Liver (tissue), 9 donors: ENCODE results near the gene RBM14. TPM values are rescaled to one million over a fixed set of nuclear protein-coding genes. Genes with fewer than 3 reads are reported as not detected.
"Not testable (repeated sequence)": the region's sequence is repeated elsewhere in the genome, so short reads cannot be mapped to it uniquely, and the experiment has no call there.

Experiments
- DNase-seq: peaks from one replicate; pipeline ENCODE4 v3.0.0-alpha.2; 2017; ENCODE audit warnings: low spot score
- H3K27ac ChIP-seq, 2 donors: one replicate each; pipeline ENCODE4 v1.7.0; 2013; ENCODE audit warnings: inconsistent platforms in 2 of 2, low read length in 2 of 2, control low read depth in 1 of 2, low read depth in 1 of 2, mild to moderate bottlenecking in 1 of 2
- H3K27me3 ChIP-seq, 4 donors: one replicate each; pipeline versions ENCODE4 v1.6.1 to v1.7.0; 2013; ENCODE audit warnings: low read length in 3 of 4, inconsistent platforms in 1 of 4, mild to moderate bottlenecking in 1 of 4, moderate library complexity in 1 of 4; ENCODE audit not compliant: control insufficient read depth in 4 of 4, insufficient read depth in 4 of 4
- H3K36me3 ChIP-seq, 4 donors: one replicate each; pipeline versions ENCODE4 v1.6.1 to v1.7.0; 2013; ENCODE audit warnings: low read length in 3 of 4, mild to moderate bottlenecking in 3 of 4, low read depth in 1 of 4, moderate library complexity in 1 of 4; ENCODE audit not compliant: control insufficient read depth in 4 of 4, insufficient read depth in 3 of 4
- H3K4me1 ChIP-seq, 4 donors: one replicate each; pipeline versions ENCODE4 v1.6.1 to v1.7.0; 2013; ENCODE audit warnings: low read length in 3 of 4, mild to moderate bottlenecking in 3 of 4, moderate library complexity in 1 of 4; ENCODE audit not compliant: control insufficient read depth in 4 of 4, insufficient read depth in 4 of 4
- H3K4me3 ChIP-seq, 3 donors: one replicate each; pipeline versions ENCODE4 v1.6.1 to v1.7.0; 2013; ENCODE audit warnings: low read length in 3 of 3, control low read depth in 1 of 3, low read depth in 1 of 3, mild to moderate bottlenecking in 1 of 3
- H3K9ac ChIP-seq, 2 donors: one replicate each; pipeline ENCODE4 v1.7.0; 2013; ENCODE audit warnings: low read length in 2 of 2, mild to moderate bottlenecking in 2 of 2, moderate library complexity in 2 of 2, control low read depth in 1 of 2, low read depth in 1 of 2
- H3K9me3 ChIP-seq, 4 donors: one replicate each; pipeline versions ENCODE4 v1.6.1 to v1.7.0; 2013; ENCODE audit warnings: low read length in 3 of 4; ENCODE audit not compliant: control insufficient read depth in 4 of 4
- ATF3 ChIP-seq: IDR thresholded peaks from 2 replicates; pipeline ENCODE4 v1.6.1; 2016; ENCODE audit warnings: antibody characterized with exemption
- CTCF ChIP-seq: fragments of 150-350 bp; IDR thresholded peaks from 2 replicates; pipeline ENCODE4 v1.5.1; 2017; ENCODE audit warnings: improper control_type of control experiment, low read depth, low read length; ENCODE audit not compliant: missing input control
- EGR1 ChIP-seq, 2 donors: IDR thresholded peaks; 2 replicates each; pipeline ENCODE4 v1.6.1; 2016 to 2018; ENCODE audit warnings: antibody characterized with exemption in 2 of 2, low read depth in 2 of 2
- FOXA1 ChIP-seq: IDR thresholded peaks from 2 replicates; pipeline ENCODE4 v1.6.1; 2016; ENCODE audit warnings: antibody characterized with exemption
- GABPA ChIP-seq, 2 donors: IDR thresholded peaks in 1 of 2; conservative IDR thresholded peaks in 1 of 2; 2 replicates each; pipeline ENCODE4 v1.6.1; 2016; ENCODE audit warnings: antibody characterized with exemption in 2 of 2, mild to moderate bottlenecking in 1 of 2, moderate library complexity in 1 of 2
- HNF4A ChIP-seq, 2 donors: conservative IDR thresholded peaks; 2 replicates each; pipeline ENCODE4 v1.6.1; 2016; ENCODE audit warnings: antibody characterized with exemption in 2 of 2, mild to moderate bottlenecking in 2 of 2
- HNF4G ChIP-seq: IDR thresholded peaks from 2 replicates; pipeline ENCODE4 v1.6.1; 2016; ENCODE audit warnings: antibody characterized with exemption
- JUND ChIP-seq, 2 donors: IDR thresholded peaks; 2 replicates each; pipeline ENCODE4 v1.6.1; 2016; ENCODE audit warnings: antibody characterized with exemption in 2 of 2
- NR2F2 ChIP-seq: IDR thresholded peaks from 2 replicates; pipeline ENCODE4 v1.6.1; 2016; ENCODE audit warnings: antibody characterized with exemption
- RAD21 ChIP-seq, 2 donors: IDR thresholded peaks; 2 replicates each; pipeline ENCODE4 v1.6.1; 2016; ENCODE audit warnings: antibody characterized with exemption in 2 of 2, mild to moderate bottlenecking in 2 of 2
- REST ChIP-seq: IDR thresholded peaks from 2 replicates; pipeline ENCODE4 v1.6.1; 2016; ENCODE audit warnings: antibody characterized with exemption, mild to moderate bottlenecking
- RXRA ChIP-seq, 2 donors: IDR thresholded peaks; 2 replicates each; pipeline ENCODE4 v1.6.1; 2017 to 2018; ENCODE audit warnings: antibody characterized with exemption in 2 of 2, mild to moderate bottlenecking in 1 of 2
- SP1 ChIP-seq: IDR thresholded peaks from 2 replicates; pipeline ENCODE4 v1.6.1; 2018; ENCODE audit warnings: antibody characterized with exemption, mild to moderate bottlenecking
- TAF1 ChIP-seq: conservative IDR thresholded peaks from 2 replicates; pipeline ENCODE4 v1.6.1; 2016; ENCODE audit warnings: antibody characterized with exemption, mild to moderate bottlenecking
- ZBTB33 ChIP-seq: IDR thresholded peaks from 2 replicates; pipeline ENCODE4 v1.6.1; 2016; ENCODE audit warnings: antibody characterized with exemption
- WGBS: extraction: QIAGEN DNeasy Blood & Tissue Kit; methylation state at CpG from one replicate; pipeline ENCODE4 v1.1.7; 2013; 5-methylcytosine and 5-hydroxymethylcytosine counted together
- polyA plus RNA-seq, 2 donors: library from polyadenylated mRNA; stranded (reverse) in 1 of 2; unstranded in 1 of 2; fragments of 200-250 nt in 1 of 2; fragments of >200 nt in 1 of 2; fragmentation: Nextera tagmentation in 1 of 2; extraction: Ambion mirVana in 1 of 2; gene quantifications; one replicate each; pipeline versions ENCODE4 v1.2.1 to v1.2.3, GENCODE V29; 2013 to 2015
- total RNA-seq, 2 donors: library from RNA; depleted of rRNA; stranded (reverse); fragments of >200 nt; gene quantifications; one replicate each; pipeline ENCODE4 v1.2.3, GENCODE V29; 2014
- donor health status: healthy.
- donor health status: healthy.
- donor health status: healthy.
- donor health status: healthy.
- donor health status: healthy.

The RBM14 gene
- total and polyA plus RNA-seq, 4 donors, result 7.0 to 53.5 (median 21.9) TPM

- no peak for TF ChIP-seq ZBTB33
- TF ChIP-seq HNF4A (conservative IDR thresholded peaks at IDR 0.05), result no peak
These were observed 30.3 kb upstream of the RBM14 start (continued) for GRCh38 chr11:66586136-66586535.

- not testable (repeated sequence) for H3K27me3 ChIP-seq, H3K36me3 ChIP-seq, H3K4me3 ChIP-seq, DNase-seq, H3K9me3 ChIP-seq, H3K27ac ChIP-seq, H3K9ac ChIP-seq
- peaks cover 10 to 31% (median 20%) of the 10 kb centered on the region in 4 donors for H3K4me1 ChIP-seq
- 84% methylated on average over 2 of the region's 2 CpGs for WGBS
These were observed 27.1 kb upstream of the RBM14 start for GRCh38 chr11:66589315-66589714.

- no peak for DNase-seq
- Histone ChIP-seq H3K36me3 (no peaks in the 10 kb centered on the region), H3K27ac (no peak overlapping the region), H3K9ac (no peak overlapping the region), H3K4me1 (peaks cover 13 to 31% (median 24%) of the 10 kb centered on the region in 4 donors), H3K4me3 (no peak overlapping the region), H3K9me3 (no peaks in the 10 kb centered on the region), H3K27me3 (no peaks in the 10 kb centered on the region)
- WGBS, result 96% methylated on average over 7 of the region's 7 CpGs
- TF ChIP-seq GABPA (IDR thresholded peaks at IDR 0.05 in 1 of 2, conservative IDR thresholded peaks at IDR 0.05 in 1 of 2), result no peak
- no peak for TF ChIP-seq CTCF
- no peak for TF ChIP-seq RXRA (IDR thresholded peaks at IDR 0.05)
- TF ChIP-seq ATF3, result no peak
- no peak for TF ChIP-seq SP1
- TF ChIP-seq NR2F2, result no peak
- TF ChIP-seq REST, result no peak
- no peak for TF ChIP-seq HNF4A (conservative IDR thresholded peaks at IDR 0.05)
- no peak for TF ChIP-seq RAD21 (IDR thresholded peaks at IDR 0.05)
- no peak for TF ChIP-seq HNF4G
- no peak for TF ChIP-seq EGR1 (IDR thresholded peaks at IDR 0.05; ENCODE audit: low read depth in 2 of 2)
- TF ChIP-seq TAF1, result no peak
- TF ChIP-seq FOXA1, result no peak
- no peak for TF ChIP-seq ZBTB33
- no peak for TF ChIP-seq JUND (IDR thresholded peaks at IDR 0.05)
These were observed 26.3 kb upstream of the RBM14 start for GRCh38 chr11:66589996-66590675.
